Stimulated activated CD4-positive, alpha-beta T cell treated with anti-CD3 and anti-CD28 coated beads, Interleukin-4, amount 100 ng/mL, for 48 hours (primary cell): ENCODE measurements around the gene LILRA2.
"Not testable (repeated sequence)": the region's sequence is repeated elsewhere in the genome, so short reads cannot be mapped to it uniquely, and the experiment has no call there.

Experiments used
- DNase-seq, 2 donors: peaks; one replicate each; pipeline ENCODE4 v3.0.0-alpha.2; 2020; ENCODE audit warnings: low read depth in 2 of 2

The LILRA2 gene

GRCh38 chr19:54571715-54572615 lies 1.6 kb upstream of the LILRA2 start:
- not testable (repeated sequence) for DNase-seq

GRCh38 chr19:54572696-54573311 lies 786 bp upstream of the LILRA2 start:
- DNase-seq, result no peak

- no peak for DNase-seq
Observed at GRCh38 chr19:54574051-54574450, 461 bp downstream of the LILRA2 start.

- DNase-seq, result no peak
Observed at GRCh38 chr19:54574527-54575056, 1.0 kb downstream of the LILRA2 start.

- DNase-seq, result not testable (repeated sequence)
Observed at GRCh38 chr19:54575205-54575604, 1.6 kb downstream of the LILRA2 start.

GRCh38 chr19:54576411-54576976 lies 2.9 kb downstream of the LILRA2 start:
- DNase-seq, result no peak

- DNase-seq, result no peak
Observed at GRCh38 chr19:54577334-54577733, 3.7 kb downstream of the LILRA2 start.

- not testable (repeated sequence) for DNase-seq
Observed at GRCh38 chr19:54578268-54578667, 4.7 kb downstream of the LILRA2 start.

GRCh38 chr19:54586397-54586796 lies 12.8 kb downstream of the LILRA2 start:
- no peak for DNase-seq

- no peak for DNase-seq
Observed at GRCh38 chr19:54587026-54587425, 13.4 kb downstream of the LILRA2 start.

- DNase-seq, result not testable (repeated sequence)
Observed at GRCh38 chr19:54593445-54593844, 19.9 kb downstream of the LILRA2 start, which contains the start of gene LILRA1. Gene LILRA1 (plus strand): TSS chr19:54593632. CDS start chr19:54594245, 613 bp downstream.

- not testable (repeated sequence) for DNase-seq
Observed at GRCh38 chr19:54593931-54594626, 20.5 kb downstream of the LILRA2 start.

GRCh38 chr19:54594737-54595136 lies 21.1 kb downstream of the LILRA2 start:
- DNase-seq, result no peak

GRCh38 chr19:54595680-54596436 lies 22.3 kb downstream of the LILRA2 start:
- not testable (repeated sequence) for DNase-seq

- DNase-seq, result no peak
Observed at GRCh38 chr19:54600212-54600611, 26.6 kb downstream of the LILRA2 start.

GRCh38 chr19:54606230-54606629 lies 32.6 kb downstream of the LILRA2 start:
- no peak for DNase-seq

- no peak for DNase-seq
Observed at GRCh38 chr19:54606891-54607784, 33.5 kb downstream of the LILRA2 start.

- no peak for DNase-seq
Observed at GRCh38 chr19:54607785-54608150, 34.2 kb downstream of the LILRA2 start.

GRCh38 chr19:54608205-54608604 lies 34.6 kb downstream of the LILRA2 start:
- DNase-seq, result no peak

GRCh38 chr19:54608792-54609191 lies 35.2 kb downstream of the LILRA2 start:
- no peak for DNase-seq
